Glutamatergic neuron (in vitro differentiated cells): ENCODE results near the gene ASB2. TPM values are rescaled to one million over a fixed set of nuclear protein-coding genes. Genes with fewer than 3 reads are reported as not detected.

ENCODE experiments used
- DNase-seq: peaks from one replicate; pipeline ENCODE4 v3.0.0; 2022
- H3K27ac Mint-ChIP-seq: one replicate; pipeline ENCODE4 v1.8.0; 2020; ENCODE audit warnings: mild to moderate bottlenecking, mixed read lengths, inconsistent platforms; ENCODE audit not compliant: unreplicated experiment
- H3K27me3 Mint-ChIP-seq: one replicate; pipeline ENCODE4 v1.8.0; 2020; ENCODE audit warnings: mild to moderate bottlenecking, moderate library complexity, mixed read lengths, inconsistent platforms; ENCODE audit not compliant: unreplicated experiment
- H3K36me3 Mint-ChIP-seq: one replicate; pipeline ENCODE4 v1.8.0; 2020; ENCODE audit warnings: mild to moderate bottlenecking, mixed read lengths, inconsistent platforms; ENCODE audit not compliant: unreplicated experiment
- H3K4me1 Mint-ChIP-seq: one replicate; pipeline ENCODE4 v1.8.0; 2020; ENCODE audit warnings: mild to moderate bottlenecking, low read depth, mixed read lengths, inconsistent platforms; ENCODE audit not compliant: unreplicated experiment
- H3K4me3 Mint-ChIP-seq: one replicate; pipeline ENCODE4 v1.8.0; 2020; ENCODE audit warnings: mild to moderate bottlenecking, mixed read lengths, inconsistent platforms; ENCODE audit not compliant: unreplicated experiment
- H3K9me3 Mint-ChIP-seq: one replicate; pipeline ENCODE4 v1.8.0; 2020; ENCODE audit warnings: mild to moderate bottlenecking, moderate library complexity, mixed read lengths, inconsistent platforms; ENCODE audit not compliant: unreplicated experiment
- total RNA-seq: library from RNA; stranded (reverse); fragmentation: NEBNext Ultra II Directional; extraction: Animal tissue kit (Norgen Biotek cat#: 25700); gene quantifications from one replicate; pipeline ENCODE4 v1.2.1, GENCODE V29; 2021; ENCODE audit not compliant: unreplicated experiment
- TF ChIP-seq, protein P1 (sequence below): fragments of 200-600 bp; sonication (generic); IDR thresholded peaks from one replicate; pipeline ENCODE4 v1.5.0; 2021; ENCODE audit not compliant: partially characterized antibody, unreplicated experiment

The ASB2 gene
- total RNA-seq, 1 donor from 2014 or later = 16.6 TPM

DNA sequence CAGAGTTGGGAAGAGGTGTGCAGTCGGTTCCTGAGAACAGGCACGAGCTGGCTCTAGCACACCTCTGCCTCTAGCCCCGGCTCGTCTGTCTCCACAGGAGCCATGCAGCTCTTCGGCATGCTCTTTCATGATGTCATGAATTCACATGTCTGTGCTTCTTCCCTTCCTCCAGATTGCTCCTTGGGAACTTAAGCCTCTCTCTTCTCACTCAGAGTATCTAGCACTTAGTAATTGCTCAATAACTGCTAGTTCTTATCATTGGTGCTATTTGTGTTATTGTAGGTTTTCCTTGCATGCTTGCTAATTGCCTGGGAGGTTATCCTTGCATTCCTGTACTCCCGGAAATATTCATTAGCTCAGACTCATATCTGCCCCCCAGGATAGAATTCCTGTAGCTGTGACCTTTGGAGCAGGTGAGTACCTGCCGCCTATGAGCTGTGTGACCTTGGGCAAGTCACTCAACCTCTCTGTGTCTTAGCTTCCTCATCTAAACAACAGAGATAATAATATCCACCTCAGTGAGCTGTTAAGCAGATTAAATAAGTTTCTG is 29.8 kb downstream of the ASB2 start:
- Mint-ChIP-seq H3K4me3 (no peak overlapping the region), H3K27ac (no peak overlapping the region), H3K4me1 (peaks cover 34% of the 10 kb centered on the region), H3K27me3 (peaks cover 4% of the 10 kb centered on the region), H3K36me3 (no peaks in the 10 kb centered on the region), H3K9me3 (peaks cover 1% of the 10 kb centered on the region)
- no peak for DNase-seq
- TF ChIP-seq, protein P1, sequence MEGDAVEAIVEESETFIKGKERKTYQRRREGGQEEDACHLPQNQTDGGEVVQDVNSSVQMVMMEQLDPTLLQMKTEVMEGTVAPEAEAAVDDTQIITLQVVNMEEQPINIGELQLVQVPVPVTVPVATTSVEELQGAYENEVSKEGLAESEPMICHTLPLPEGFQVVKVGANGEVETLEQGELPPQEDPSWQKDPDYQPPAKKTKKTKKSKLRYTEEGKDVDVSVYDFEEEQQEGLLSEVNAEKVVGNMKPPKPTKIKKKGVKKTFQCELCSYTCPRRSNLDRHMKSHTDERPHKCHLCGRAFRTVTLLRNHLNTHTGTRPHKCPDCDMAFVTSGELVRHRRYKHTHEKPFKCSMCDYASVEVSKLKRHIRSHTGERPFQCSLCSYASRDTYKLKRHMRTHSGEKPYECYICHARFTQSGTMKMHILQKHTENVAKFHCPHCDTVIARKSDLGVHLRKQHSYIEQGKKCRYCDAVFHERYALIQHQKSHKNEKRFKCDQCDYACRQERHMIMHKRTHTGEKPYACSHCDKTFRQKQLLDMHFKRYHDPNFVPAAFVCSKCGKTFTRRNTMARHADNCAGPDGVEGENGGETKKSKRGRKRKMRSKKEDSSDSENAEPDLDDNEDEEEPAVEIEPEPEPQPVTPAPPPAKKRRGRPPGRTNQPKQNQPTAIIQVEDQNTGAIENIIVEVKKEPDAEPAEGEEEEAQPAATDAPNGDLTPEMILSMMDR = no peak

DNA sequence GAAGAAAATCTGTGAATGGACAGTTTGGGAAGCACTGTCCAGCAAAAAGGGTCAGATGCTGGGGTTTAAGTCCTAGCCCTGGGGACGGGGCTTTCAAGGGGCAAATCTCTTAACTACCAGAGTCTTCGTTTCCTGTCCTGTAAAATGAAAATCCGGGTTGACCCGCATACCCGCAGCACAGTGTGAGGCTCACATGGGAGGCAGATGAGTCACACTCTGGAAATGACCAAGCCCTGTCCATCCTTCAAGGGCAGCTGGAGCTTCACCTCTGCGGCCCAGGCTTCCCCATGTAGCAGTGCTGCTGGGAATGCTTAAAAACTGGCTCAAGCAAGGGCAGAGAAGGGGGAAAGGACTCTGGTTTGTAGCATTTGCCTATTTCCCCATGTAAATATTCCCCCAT is 30.3 kb downstream of the ASB2 start:
- Mint-ChIP-seq H3K9me3 (peaks cover 1% of the 10 kb centered on the region), H3K27me3 (peaks cover 4% of the 10 kb centered on the region), H3K4me3 (no peak overlapping the region), H3K27ac (no peak overlapping the region), H3K4me1 (peaks cover 39% of the 10 kb centered on the region), H3K36me3 (no peaks in the 10 kb centered on the region)
- TF ChIP-seq, protein P1 = no peak
- DNase-seq = no peak

DNA sequence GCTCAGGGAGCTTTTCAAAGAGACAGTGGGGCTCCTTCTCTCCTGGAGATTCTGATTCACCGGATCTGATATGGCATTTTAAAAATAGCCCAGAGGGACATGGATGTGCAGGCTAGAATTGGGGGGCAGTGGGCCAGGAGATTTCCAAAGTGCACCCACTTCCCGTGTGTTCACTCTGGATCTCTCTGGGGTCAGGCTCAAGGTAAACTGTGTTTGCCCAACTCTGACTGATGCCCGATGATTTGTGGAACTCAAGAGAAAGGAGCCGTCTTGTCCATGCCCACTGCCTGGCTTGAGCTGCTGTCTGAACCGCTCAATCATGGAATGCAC is 31.3 kb downstream of the ASB2 start:
- Mint-ChIP-seq H3K36me3 (no peaks in the 10 kb centered on the region), H3K27ac (no peak overlapping the region), H3K4me1 (peaks cover 40% of the 10 kb centered on the region), H3K27me3 (peaks cover 2% of the 10 kb centered on the region), H3K9me3 (peaks cover 5% of the 10 kb centered on the region), H3K4me3 (no peak overlapping the region)
- TF ChIP-seq, protein P1 = no peak
- no peak for DNase-seq

DNA sequence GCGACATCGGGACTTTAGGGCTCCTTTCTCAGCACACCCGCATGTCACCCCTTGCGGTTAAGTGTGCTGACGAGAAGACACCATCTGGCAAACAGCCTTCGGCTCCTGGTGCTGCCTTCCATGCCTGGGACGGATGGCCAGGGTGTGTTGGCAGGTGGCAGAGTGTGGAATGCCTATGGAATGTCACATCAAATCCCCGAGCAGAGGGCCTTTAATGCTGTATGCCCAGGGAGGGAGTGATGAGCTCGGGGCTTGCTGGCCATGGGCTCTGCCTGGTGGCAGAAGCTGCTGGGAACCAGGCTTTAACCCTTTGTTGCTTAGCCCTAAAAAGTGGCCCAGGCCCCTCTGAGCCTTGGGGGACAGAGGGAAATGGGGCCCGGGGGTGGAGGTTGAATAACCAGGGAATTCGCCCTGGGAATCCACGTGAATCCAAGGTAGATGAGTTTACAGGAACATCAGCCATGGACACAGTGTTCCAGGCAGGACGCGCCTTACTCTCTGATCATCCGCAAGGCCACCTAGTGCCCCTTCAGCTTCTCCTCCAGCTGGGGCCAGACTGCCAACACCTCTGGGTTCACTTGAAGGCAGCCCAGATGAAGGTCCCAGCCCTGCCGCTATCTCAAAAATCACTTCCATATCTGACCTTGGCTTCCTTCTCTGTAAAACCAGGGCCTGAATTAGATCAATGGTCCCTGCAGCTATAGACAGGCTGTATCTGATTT is 31.9 kb downstream of the ASB2 start:
- H3K27me3 Mint-ChIP-seq = peaks cover 2% of the 10 kb centered on the region
- H3K36me3 Mint-ChIP-seq = no peaks in the 10 kb centered on the region
- H3K4me1 Mint-ChIP-seq = peaks cover 40% of the 10 kb centered on the region
- peak overlapping the region; percentile 24 for H3K27ac Mint-ChIP-seq
- no peak overlapping the region for H3K4me3 Mint-ChIP-seq
- H3K9me3 Mint-ChIP-seq = peaks cover 5% of the 10 kb centered on the region
- no peak for DNase-seq
- TF ChIP-seq, protein P1 = no peak

DNA sequence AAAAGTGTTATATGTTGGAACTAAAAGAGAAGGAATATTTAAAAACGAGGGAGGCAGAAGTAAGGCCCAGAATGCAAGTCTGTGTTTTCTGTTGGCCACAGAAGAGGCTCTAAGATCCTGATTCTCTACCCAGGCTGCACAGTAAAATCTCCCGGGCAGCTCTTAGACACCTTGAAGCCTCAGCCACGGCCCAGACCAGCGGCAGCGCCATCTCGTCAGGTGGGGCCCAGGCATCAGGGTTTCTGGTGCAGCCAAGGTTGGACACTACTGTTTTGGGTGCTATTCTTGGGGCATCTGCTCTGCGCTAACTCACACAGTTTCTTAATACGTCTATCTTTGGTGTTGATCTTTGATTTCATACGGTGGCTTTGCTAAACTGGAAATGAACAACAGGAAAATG is 32.4 kb downstream of the ASB2 start:
- H3K9me3 Mint-ChIP-seq = peaks cover 5% of the 10 kb centered on the region
- TF ChIP-seq, protein P1 = no peak
- no peaks in the 10 kb centered on the region for H3K36me3 Mint-ChIP-seq
- no peak overlapping the region for H3K4me3 Mint-ChIP-seq
- no peak for DNase-seq
- H3K4me1 Mint-ChIP-seq = peaks cover 36% of the 10 kb centered on the region
- H3K27me3 Mint-ChIP-seq = peaks cover 2% of the 10 kb centered on the region
- H3K27ac Mint-ChIP-seq = peak overlapping the region; percentile 24
